ENCODE results near the gene CLEC16A. TPM values are rescaled to one million over a fixed set of nuclear protein-coding genes. Genes with fewer than 3 reads are reported as not detected.
"Not testable (repeated sequence)": the region's sequence is repeated elsewhere in the genome, so short reads cannot be mapped to it uniquely, and the experiment has no call there.

Gene CLEC16A
- total RNA-seq, 4 donors from 2014 or later, result 24.5 to 33.0 (median 29.3) TPM

DNA sequence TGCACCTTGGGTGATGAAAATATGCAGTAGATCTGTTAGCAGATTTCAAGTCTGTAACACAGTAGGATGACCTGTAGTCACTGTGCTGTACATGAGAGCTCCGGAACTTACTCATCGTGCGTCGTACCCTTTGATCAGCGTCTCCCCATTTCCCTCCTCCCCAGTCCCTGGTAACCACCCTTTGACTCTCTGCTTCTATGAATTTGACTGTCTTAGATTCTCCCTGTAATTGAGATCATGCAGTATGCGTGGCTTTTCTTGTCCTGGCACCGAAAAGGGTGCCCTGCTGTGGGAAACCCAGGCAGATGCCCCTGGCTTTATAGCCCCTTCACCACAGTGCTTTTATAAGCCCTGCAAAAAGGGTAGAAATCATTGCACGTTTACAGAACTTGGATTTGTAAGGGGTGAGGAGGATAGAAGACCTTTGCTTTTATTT, 20.5 kb downstream of the CLEC16A start:
- no peaks in the 10 kb centered on the region for H3K27me3 ChIP-seq
- peaks cover 15 to 24% of the 10 kb centered on the region in 2 donors for H3K4me1 ChIP-seq
- H3K27ac ChIP-seq, result peak overlapping the region in 2 of 4 donors; percentile 64 to 74
- in situ Hi-C loops (cut with MboI; ENCODE audit: low sequenced_read_pairs in 4 of 4) (loop anchor here (5.0 to 25.0 kb wide), 5 partner anchors 297 to 847 kb away; no protein-coding TSS in a partner anchor), intact Hi-C loops (cut with DNase I; ENCODE audit: low total_unique reads) (loop anchor here (2.0 to 10.0 kb wide), 4 partner anchors 182 to 952 kb away; partner anchors contain the start of gene GSPT1)
- peaks cover 0 to 15% of the 10 kb centered on the region in 2 donors for H3K36me3 ChIP-seq
- TF ChIP-seq POLR2A (IDR thresholded peaks at IDR 0.05), result no peak
- TF ChIP-seq, protein P1, sequence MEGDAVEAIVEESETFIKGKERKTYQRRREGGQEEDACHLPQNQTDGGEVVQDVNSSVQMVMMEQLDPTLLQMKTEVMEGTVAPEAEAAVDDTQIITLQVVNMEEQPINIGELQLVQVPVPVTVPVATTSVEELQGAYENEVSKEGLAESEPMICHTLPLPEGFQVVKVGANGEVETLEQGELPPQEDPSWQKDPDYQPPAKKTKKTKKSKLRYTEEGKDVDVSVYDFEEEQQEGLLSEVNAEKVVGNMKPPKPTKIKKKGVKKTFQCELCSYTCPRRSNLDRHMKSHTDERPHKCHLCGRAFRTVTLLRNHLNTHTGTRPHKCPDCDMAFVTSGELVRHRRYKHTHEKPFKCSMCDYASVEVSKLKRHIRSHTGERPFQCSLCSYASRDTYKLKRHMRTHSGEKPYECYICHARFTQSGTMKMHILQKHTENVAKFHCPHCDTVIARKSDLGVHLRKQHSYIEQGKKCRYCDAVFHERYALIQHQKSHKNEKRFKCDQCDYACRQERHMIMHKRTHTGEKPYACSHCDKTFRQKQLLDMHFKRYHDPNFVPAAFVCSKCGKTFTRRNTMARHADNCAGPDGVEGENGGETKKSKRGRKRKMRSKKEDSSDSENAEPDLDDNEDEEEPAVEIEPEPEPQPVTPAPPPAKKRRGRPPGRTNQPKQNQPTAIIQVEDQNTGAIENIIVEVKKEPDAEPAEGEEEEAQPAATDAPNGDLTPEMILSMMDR (IDR thresholded peaks at IDR 0.05 in 4 of 5, conservative IDR thresholded peaks at IDR 0.05 in 1 of 5), result no peak
- no peak overlapping the region for H3K4me3 ChIP-seq
- ATAC-seq (no peak), DNase-seq (no peak)
- H3K9me3 ChIP-seq, result no peaks in the 10 kb centered on the region

DNA sequence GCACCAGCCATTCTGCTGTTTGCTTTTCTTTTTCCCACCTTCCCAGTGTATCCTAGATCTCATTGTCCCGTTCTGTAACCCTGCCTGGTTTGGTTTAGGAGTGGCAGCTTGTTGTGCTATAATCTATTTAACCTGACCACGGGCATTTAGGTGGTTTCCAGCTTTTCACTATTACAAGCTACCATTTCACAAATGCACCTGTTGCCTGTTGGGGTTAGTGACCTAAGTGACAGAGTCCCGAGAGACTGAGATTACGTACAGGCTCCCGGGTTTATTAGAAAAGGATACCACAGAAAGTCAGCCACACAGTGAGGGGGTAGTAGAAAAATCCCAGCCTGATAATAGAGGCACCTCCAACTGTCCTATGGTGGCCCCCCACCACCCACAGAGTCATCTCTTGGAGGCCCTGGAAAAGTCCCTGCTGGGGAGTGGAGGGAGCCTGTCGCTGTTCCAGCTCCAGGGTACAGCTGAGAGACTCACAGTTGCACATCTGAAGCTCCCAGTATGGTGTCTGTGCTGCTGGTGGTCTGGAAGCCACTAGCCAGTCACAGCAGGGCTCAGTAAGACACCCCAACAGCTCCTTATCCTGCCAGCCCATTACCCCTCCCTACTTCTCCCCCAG, 21.2 kb downstream of the CLEC16A start:
- intact Hi-C loops (cut with DNase I; ENCODE audit: low total_unique reads), result loop anchor here (2.0 to 10.0 kb wide), 2 partner anchors 391 to 679 kb away; no protein-coding TSS in a partner anchor
- DNase-seq (no peak), ATAC-seq (no peak)
- Histone ChIP-seq H3K36me3 (peaks cover 0 to 15% of the 10 kb centered on the region in 2 donors), H3K9me3 (no peaks in the 10 kb centered on the region), H3K27me3 (no peaks in the 10 kb centered on the region), H3K4me1 (peaks cover 15 to 22% of the 10 kb centered on the region in 2 donors), H3K4me3 (no peak overlapping the region), H3K27ac (no peak overlapping the region)
- no peak for TF ChIP-seq POLR2A (IDR thresholded peaks at IDR 0.05)
- TF ChIP-seq, protein P1 (IDR thresholded peaks at IDR 0.05 in 4 of 5, conservative IDR thresholded peaks at IDR 0.05 in 1 of 5), result no peak
- in situ Hi-C loops (cut with MboI; ENCODE audit: low sequenced_read_pairs in 4 of 4), result loop anchor here (5.0 to 25.0 kb wide), 5 partner anchors 297 to 847 kb away; no protein-coding TSS in a partner anchor

DNA sequence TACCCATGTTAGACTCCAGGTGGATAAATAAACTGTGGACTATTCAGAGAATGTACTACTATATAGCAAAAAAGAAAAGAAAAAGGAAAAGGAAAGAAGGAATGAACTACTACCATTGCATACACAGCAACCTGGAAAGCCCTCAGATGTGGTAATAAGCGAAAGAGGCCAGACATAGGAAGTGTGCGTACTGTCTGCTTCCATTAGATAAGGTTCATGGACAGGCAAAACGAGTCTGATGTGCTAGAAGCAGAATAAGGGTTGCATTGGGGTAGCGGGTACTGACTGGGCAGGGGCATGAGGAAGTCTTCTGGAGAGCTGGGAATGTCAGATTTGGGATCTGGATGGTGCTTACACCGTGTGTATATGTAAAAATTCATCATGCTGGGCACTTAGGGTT, 21.8 kb downstream of the CLEC16A start:
- TF ChIP-seq, protein P1 (IDR thresholded peaks at IDR 0.05 in 4 of 5, conservative IDR thresholded peaks at IDR 0.05 in 1 of 5), result no peak
- no peak for TF ChIP-seq POLR2A (IDR thresholded peaks at IDR 0.05)
- Histone ChIP-seq H3K4me3 (no peak overlapping the region), H3K27ac (no peak overlapping the region), H3K27me3 (no peaks in the 10 kb centered on the region), H3K36me3 (peaks cover 0 to 20% of the 10 kb centered on the region in 2 donors), H3K9me3 (no peaks in the 10 kb centered on the region), H3K4me1 (peaks cover 9 to 16% of the 10 kb centered on the region in 2 donors)
- no peak for ATAC-seq
- no peak for DNase-seq
- intact Hi-C loops (cut with DNase I; ENCODE audit: low total_unique reads) (loop anchor here (10.0 kb wide), 1 partner anchor 679 kb away; no protein-coding TSS in a partner anchor), in situ Hi-C loops (cut with MboI; ENCODE audit: low sequenced_read_pairs in 4 of 4) (loop anchor here (5.0 to 25.0 kb wide), 5 partner anchors 296 to 846 kb away; no protein-coding TSS in a partner anchor)

DNA sequence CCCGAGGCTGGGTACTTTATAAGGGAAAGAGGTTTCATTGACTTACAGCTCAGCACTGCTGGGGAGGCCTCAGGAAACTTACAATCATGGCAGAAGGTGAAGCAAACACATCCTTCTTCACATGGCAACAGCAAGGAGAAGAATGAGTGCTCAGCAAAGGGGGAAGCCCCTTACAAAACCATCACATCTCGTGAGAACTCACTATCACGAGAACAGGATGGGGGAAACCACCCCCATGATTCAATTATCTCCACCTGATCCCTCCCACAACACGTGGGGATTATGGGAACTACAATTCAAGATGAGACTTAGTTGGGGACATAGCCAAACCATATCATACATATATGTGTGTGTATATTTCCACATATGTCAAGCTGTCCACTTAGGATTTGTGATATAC, 22.2 kb downstream of the CLEC16A start:
- DNase-seq, H3K27ac ChIP-seq, H3K9me3 ChIP-seq, ATAC-seq, H3K4me3 ChIP-seq, H3K27me3 ChIP-seq: not testable (repeated sequence)
- in situ Hi-C loops (cut with MboI; ENCODE audit: low sequenced_read_pairs in 4 of 4) (loop anchor here (5.0 to 25.0 kb wide), 5 partner anchors 296 to 846 kb away; no protein-coding TSS in a partner anchor), intact Hi-C loops (cut with DNase I; ENCODE audit: low total_unique reads) (loop anchor here (10.0 kb wide), 1 partner anchor 678 kb away; no protein-coding TSS in a partner anchor)
- H3K4me1 ChIP-seq, result peaks cover 5 to 12% of the 10 kb centered on the region in 2 donors
- peaks cover 0 to 22% of the 10 kb centered on the region in 2 donors for H3K36me3 ChIP-seq

DNA sequence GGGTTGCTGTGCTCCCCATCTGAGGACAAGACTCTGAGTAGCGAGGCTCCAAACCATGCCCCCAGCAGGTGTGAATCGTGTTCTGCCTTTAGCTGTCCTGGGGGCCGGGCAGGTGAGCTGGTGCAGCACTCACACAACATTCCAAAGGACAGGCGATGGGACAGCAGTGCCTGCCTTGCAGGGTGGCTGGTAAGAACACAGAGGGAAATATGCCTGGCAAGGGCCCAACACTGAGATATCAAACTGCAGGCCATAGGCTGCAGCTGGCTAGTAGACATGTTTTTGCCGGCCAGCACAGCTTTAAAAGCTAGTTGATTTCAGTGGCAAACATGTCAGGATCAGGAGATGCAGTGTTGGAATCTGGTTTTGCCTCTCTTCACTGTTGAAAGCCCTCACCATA, 23.6 kb downstream of the CLEC16A start:
- intact Hi-C loops (cut with DNase I; ENCODE audit: low total_unique reads) (loop anchor here (10.0 kb wide), 1 partner anchor 677 kb away; no protein-coding TSS in a partner anchor), in situ Hi-C loops (cut with MboI; ENCODE audit: low sequenced_read_pairs in 4 of 4) (loop anchor here (5.0 to 25.0 kb wide), 5 partner anchors 294 to 844 kb away; no protein-coding TSS in a partner anchor)
- H3K4me3 ChIP-seq, result no peak overlapping the region
- ATAC-seq (no peak), DNase-seq (no peak)
- peaks cover 0 to 17% of the 10 kb centered on the region in 2 donors for H3K36me3 ChIP-seq
- H3K4me1 ChIP-seq, result peaks cover 3 to 9% of the 10 kb centered on the region in 2 donors
- TF ChIP-seq, protein P1 (IDR thresholded peaks at IDR 0.05 in 4 of 5, conservative IDR thresholded peaks at IDR 0.05 in 1 of 5), result no peak
- no peak for TF ChIP-seq POLR2A (IDR thresholded peaks at IDR 0.05)
- no peaks in the 10 kb centered on the region for H3K9me3 ChIP-seq
- H3K27me3 ChIP-seq, result no peaks in the 10 kb centered on the region
- no peak overlapping the region for H3K27ac ChIP-seq
